Measurements from ENCODE around the gene PDE1C.

The PDE1C gene

GRCh38 chr7:31957090-31957720 is 113.0 kb downstream of the PDE1C start:
- H3K4me1 ChIP-seq (ENCODE audit: control insufficient read depth, low read depth, low read length), result no peaks in the 10 kb centered on the region
- H3K27me3 ChIP-seq (ENCODE audit: control insufficient read depth, insufficient read depth, low read length), result no peaks in the 10 kb centered on the region
- no peaks in the 10 kb centered on the region for H3K9me3 ChIP-seq (ENCODE audit: control insufficient read depth, low read depth, low read length)
- H3K36me3 ChIP-seq (ENCODE audit: control insufficient read depth, low read depth, low read length), result no peaks in the 10 kb centered on the region
- no peak overlapping the region for H3K4me3 ChIP-seq (ENCODE audit: low read length)
- no peak overlapping the region for H3K27ac ChIP-seq (ENCODE audit: low read length)
- H3K9ac ChIP-seq (ENCODE audit: low read length), result no peak overlapping the region

DNA sequence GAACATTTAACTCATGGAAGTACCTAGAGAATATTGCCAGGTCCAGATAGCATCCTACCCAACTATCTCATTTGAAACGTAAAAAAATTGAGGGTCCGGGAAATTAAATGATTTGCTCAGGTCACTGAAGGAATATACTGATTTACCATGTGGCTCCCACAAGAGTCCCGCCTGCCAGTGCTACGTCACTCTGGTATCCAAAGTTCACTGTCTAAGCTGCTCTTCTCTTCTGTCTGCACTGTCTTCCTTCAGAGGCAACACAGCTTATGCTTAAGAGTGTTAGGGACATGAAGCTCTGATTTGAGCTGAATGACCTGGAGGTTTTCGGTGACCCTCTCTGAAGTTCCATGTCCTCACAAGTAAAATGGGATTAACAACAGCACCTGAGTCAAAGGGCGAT is 114.6 kb downstream of the PDE1C start:
- no peaks in the 10 kb centered on the region for H3K4me1 ChIP-seq (ENCODE audit: control insufficient read depth, low read depth, low read length)
- H3K9me3 ChIP-seq (ENCODE audit: control insufficient read depth, low read depth, low read length), result no peaks in the 10 kb centered on the region
- H3K36me3 ChIP-seq (ENCODE audit: control insufficient read depth, low read depth, low read length), result no peaks in the 10 kb centered on the region
- H3K9ac ChIP-seq (ENCODE audit: low read length), result no peak overlapping the region
- H3K27me3 ChIP-seq (ENCODE audit: control insufficient read depth, insufficient read depth, low read length), result no peaks in the 10 kb centered on the region
- H3K4me3 ChIP-seq (ENCODE audit: low read length), result no peak overlapping the region
- no peak overlapping the region for H3K27ac ChIP-seq (ENCODE audit: low read length)

GRCh38 chr7:31955021-31955420 is 115.2 kb downstream of the PDE1C start:
- no peak overlapping the region for H3K27ac ChIP-seq (ENCODE audit: low read length)
- no peaks in the 10 kb centered on the region for H3K4me1 ChIP-seq (ENCODE audit: control insufficient read depth, low read depth, low read length)
- no peak overlapping the region for H3K4me3 ChIP-seq (ENCODE audit: low read length)
- no peaks in the 10 kb centered on the region for H3K27me3 ChIP-seq (ENCODE audit: control insufficient read depth, insufficient read depth, low read length)
- no peak overlapping the region for H3K9ac ChIP-seq (ENCODE audit: low read length)
- H3K36me3 ChIP-seq (ENCODE audit: control insufficient read depth, low read depth, low read length), result no peaks in the 10 kb centered on the region
- no peaks in the 10 kb centered on the region for H3K9me3 ChIP-seq (ENCODE audit: control insufficient read depth, low read depth, low read length)

GRCh38 chr7:31954500-31954899 is 115.7 kb downstream of the PDE1C start:
- H3K36me3 ChIP-seq (ENCODE audit: control insufficient read depth, low read depth, low read length), result no peaks in the 10 kb centered on the region
- H3K4me3 ChIP-seq (ENCODE audit: low read length), result no peak overlapping the region
- no peaks in the 10 kb centered on the region for H3K4me1 ChIP-seq (ENCODE audit: control insufficient read depth, low read depth, low read length)
- H3K9me3 ChIP-seq (ENCODE audit: control insufficient read depth, low read depth, low read length), result no peaks in the 10 kb centered on the region
- no peaks in the 10 kb centered on the region for H3K27me3 ChIP-seq (ENCODE audit: control insufficient read depth, insufficient read depth, low read length)
- H3K27ac ChIP-seq (ENCODE audit: low read length), result no peak overlapping the region
- no peak overlapping the region for H3K9ac ChIP-seq (ENCODE audit: low read length)

GRCh38 chr7:31953432-31953831 is 116.8 kb downstream of the PDE1C start:
- Histone ChIP-seq H3K4me1 (ENCODE audit: control insufficient read depth, low read depth, low read length) (no peaks in the 10 kb centered on the region), H3K9me3 (ENCODE audit: control insufficient read depth, low read depth, low read length) (no peaks in the 10 kb centered on the region), H3K4me3 (ENCODE audit: low read length) (no peak overlapping the region)

GRCh38 chr7:31950091-31950755 is 120.0 kb downstream of the PDE1C start:
- peaks cover 11% of the 10 kb centered on the region for H3K9me3 ChIP-seq (ENCODE audit: control insufficient read depth, low read depth, low read length)
- no peak overlapping the region for H3K9ac ChIP-seq (ENCODE audit: low read length)
- no peaks in the 10 kb centered on the region for H3K4me1 ChIP-seq (ENCODE audit: control insufficient read depth, low read depth, low read length)
- H3K36me3 ChIP-seq (ENCODE audit: control insufficient read depth, low read depth, low read length), result no peaks in the 10 kb centered on the region
- no peak overlapping the region for H3K27ac ChIP-seq (ENCODE audit: low read length)
- H3K27me3 ChIP-seq (ENCODE audit: control insufficient read depth, insufficient read depth, low read length), result no peaks in the 10 kb centered on the region
- H3K4me3 ChIP-seq (ENCODE audit: low read length), result no peak overlapping the region

More at GRCh38 chr7:31953432-31953831, 116.8 kb downstream of the PDE1C start:
- Histone ChIP-seq H3K9ac (ENCODE audit: low read length) (no peak overlapping the region), H3K36me3 (ENCODE audit: control insufficient read depth, low read depth, low read length) (no peaks in the 10 kb centered on the region), H3K27me3 (ENCODE audit: control insufficient read depth, insufficient read depth, low read length) (no peaks in the 10 kb centered on the region), H3K27ac (ENCODE audit: low read length) (no peak overlapping the region)

GRCh38 chr7:31948029-31948428 is 122.2 kb downstream of the PDE1C start:
- no peak overlapping the region for H3K4me3 ChIP-seq (ENCODE audit: low read length)
- H3K27me3 ChIP-seq (ENCODE audit: control insufficient read depth, insufficient read depth, low read length), result no peaks in the 10 kb centered on the region
- H3K9ac ChIP-seq (ENCODE audit: low read length), result no peak overlapping the region
- no peaks in the 10 kb centered on the region for H3K36me3 ChIP-seq (ENCODE audit: control insufficient read depth, low read depth, low read length)
- H3K4me1 ChIP-seq (ENCODE audit: control insufficient read depth, low read depth, low read length), result no peaks in the 10 kb centered on the region
- H3K9me3 ChIP-seq (ENCODE audit: control insufficient read depth, low read depth, low read length), result peaks cover 11% of the 10 kb centered on the region
- no peak overlapping the region for H3K27ac ChIP-seq (ENCODE audit: low read length)

- H3K4me3 ChIP-seq (ENCODE audit: low read length), result no peak overlapping the region
- no peaks in the 10 kb centered on the region for H3K4me1 ChIP-seq (ENCODE audit: control insufficient read depth, low read depth, low read length)
- H3K36me3 ChIP-seq (ENCODE audit: control insufficient read depth, low read depth, low read length), result no peaks in the 10 kb centered on the region
- no peak overlapping the region for H3K27ac ChIP-seq (ENCODE audit: low read length)
- no peaks in the 10 kb centered on the region for H3K9me3 ChIP-seq (ENCODE audit: control insufficient read depth, low read depth, low read length)
- no peaks in the 10 kb centered on the region for H3K27me3 ChIP-seq (ENCODE audit: control insufficient read depth, insufficient read depth, low read length)
- H3K9ac ChIP-seq (ENCODE audit: low read length), result no peak overlapping the region
These were observed 130.0 kb downstream of the PDE1C start for GRCh38 chr7:31940167-31940566.

DNA sequence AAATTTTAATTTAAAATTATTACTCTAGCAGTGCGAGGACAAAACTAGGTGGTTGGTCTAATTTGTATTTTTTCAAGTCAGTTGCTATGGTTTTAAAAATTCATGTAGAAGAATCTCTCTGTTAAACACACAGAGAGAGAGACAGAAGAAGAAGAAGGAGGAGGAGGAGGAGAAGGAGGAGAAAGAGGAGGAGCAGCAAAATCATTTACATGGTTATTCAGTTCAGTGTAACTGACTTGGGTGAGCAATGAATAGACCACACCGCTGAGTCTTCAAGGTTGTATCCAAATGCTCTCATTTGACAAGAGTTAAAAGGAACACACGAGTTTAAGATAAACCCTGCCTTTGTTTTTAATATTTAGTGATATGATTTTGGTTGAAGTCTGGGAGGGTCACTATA is 131.1 kb downstream of the PDE1C start:
- Histone ChIP-seq H3K4me1 (ENCODE audit: control insufficient read depth, low read depth, low read length) (no peaks in the 10 kb centered on the region), H3K9me3 (ENCODE audit: control insufficient read depth, low read depth, low read length) (no peaks in the 10 kb centered on the region), H3K36me3 (ENCODE audit: control insufficient read depth, low read depth, low read length) (no peaks in the 10 kb centered on the region), H3K27me3 (ENCODE audit: control insufficient read depth, insufficient read depth, low read length) (no peaks in the 10 kb centered on the region), H3K4me3 (ENCODE audit: low read length) (no peak overlapping the region), H3K27ac (ENCODE audit: low read length) (no peak overlapping the region), H3K9ac (ENCODE audit: low read length) (no peak overlapping the region)

DNA sequence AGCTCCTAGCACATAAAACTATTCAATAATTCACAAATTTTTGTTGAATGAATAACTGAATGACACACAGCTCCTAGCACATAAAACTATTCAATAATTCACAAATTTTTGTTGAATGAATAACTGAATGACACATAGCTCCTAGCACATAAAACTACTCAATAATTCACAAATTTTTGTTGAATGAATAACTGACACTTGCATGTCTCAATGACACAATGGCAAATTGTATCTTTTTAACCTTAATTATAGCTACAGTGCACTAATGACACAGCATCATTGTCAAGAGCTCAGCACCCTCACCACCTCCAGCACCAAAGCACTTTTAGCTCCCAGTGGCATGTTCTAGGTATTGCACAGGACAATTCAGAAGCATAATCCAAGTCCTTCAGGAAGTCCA is 131.6 kb downstream of the PDE1C start:
- Histone ChIP-seq H3K27ac (ENCODE audit: low read length) (no peak overlapping the region), H3K4me1 (ENCODE audit: control insufficient read depth, low read depth, low read length) (no peaks in the 10 kb centered on the region), H3K9me3 (ENCODE audit: control insufficient read depth, low read depth, low read length) (no peaks in the 10 kb centered on the region), H3K27me3 (ENCODE audit: control insufficient read depth, insufficient read depth, low read length) (no peaks in the 10 kb centered on the region), H3K4me3 (ENCODE audit: low read length) (no peak overlapping the region), H3K36me3 (ENCODE audit: control insufficient read depth, low read depth, low read length) (no peaks in the 10 kb centered on the region), H3K9ac (ENCODE audit: low read length) (no peak overlapping the region)

- no peaks in the 10 kb centered on the region for H3K4me1 ChIP-seq (ENCODE audit: control insufficient read depth, low read depth, low read length)
- no peak overlapping the region for H3K27ac ChIP-seq (ENCODE audit: low read length)
- no peaks in the 10 kb centered on the region for H3K9me3 ChIP-seq (ENCODE audit: control insufficient read depth, low read depth, low read length)
- no peaks in the 10 kb centered on the region for H3K36me3 ChIP-seq (ENCODE audit: control insufficient read depth, low read depth, low read length)
- no peak overlapping the region for H3K4me3 ChIP-seq (ENCODE audit: low read length)
- no peaks in the 10 kb centered on the region for H3K27me3 ChIP-seq (ENCODE audit: control insufficient read depth, insufficient read depth, low read length)
- H3K9ac ChIP-seq (ENCODE audit: low read length), result no peak overlapping the region
These were observed 132.2 kb downstream of the PDE1C start for GRCh38 chr7:31937982-31938381.

All from iPS-18a (cell line).